Suprapubic skin (tissue), 3 donors: Measurements from ENCODE around the gene PDE4D.

Source experiments
- EP300 ChIP-seq: sonication (generic); formaldehyde crosslinking; IDR thresholded peaks from one replicate; pipeline ENCODE4 v1.6.1; 2017; ENCODE audit warnings: antibody characterized with exemption
- POLR2A ChIP-seq, 2 donors: fragments of 450-650 bp; IDR thresholded peaks; one replicate each; pipeline ENCODE4 v1.6.1; 2017; ENCODE audit warnings: antibody characterized with exemption in 2 of 2, mild to moderate bottlenecking in 2 of 2, moderate library complexity in 2 of 2
- TF ChIP-seq, protein P1 (sequence below), 2 donors: fragments of 200-600 bp in 1 of 2; fragments of 450-650 bp in 1 of 2; sonication (generic) in 1 of 2; IDR thresholded peaks; one replicate each; pipeline ENCODE4 v1.5.1; 2016 to 2019; ENCODE audit warnings: antibody characterized with exemption in 2 of 2, mild to moderate bottlenecking in 1 of 2, moderate library complexity in 1 of 2

DNA sequence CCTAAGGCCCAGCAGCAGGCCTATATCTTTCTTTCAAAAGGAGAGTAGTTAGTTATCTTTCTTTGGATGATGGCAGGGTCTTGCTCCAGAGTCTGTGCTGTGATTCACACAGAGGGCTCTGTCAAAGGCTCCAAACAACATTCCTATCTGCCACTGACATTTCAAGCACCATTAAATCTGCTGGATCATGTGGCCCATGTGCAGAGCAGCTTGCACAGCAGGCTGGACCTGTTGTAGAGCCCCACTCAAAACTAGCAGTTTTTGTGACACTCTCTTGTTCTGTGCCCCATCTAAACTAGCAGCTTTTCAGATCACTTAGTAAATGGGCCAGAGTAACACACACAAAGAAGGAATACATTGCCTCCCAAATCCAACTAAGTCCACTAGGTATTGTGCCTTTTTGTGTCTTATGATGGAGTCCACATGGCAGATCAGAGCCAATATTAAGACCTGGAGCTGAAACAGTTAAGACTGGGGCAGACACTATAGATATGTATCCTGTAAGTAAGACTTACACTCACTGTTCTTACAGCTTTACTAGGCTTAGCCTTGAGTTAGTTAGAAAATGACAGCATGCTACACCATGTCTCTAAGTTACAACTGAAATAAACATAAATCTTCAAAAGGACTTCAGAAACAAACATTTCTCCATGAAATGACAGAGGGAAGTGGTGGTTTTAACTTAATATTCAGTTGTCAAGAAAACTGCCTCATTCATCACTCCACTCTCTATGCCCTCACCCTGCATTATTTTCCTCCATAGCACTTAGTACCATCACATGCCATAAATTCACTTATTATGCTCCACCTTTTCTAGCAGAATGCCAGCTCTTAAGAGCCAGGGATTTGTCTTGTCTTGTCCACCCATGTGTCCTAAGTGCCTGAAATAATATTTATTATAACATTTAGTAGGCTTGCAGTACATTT is 909.7 kb downstream of the PDE4D start:
- TF ChIP-seq POLR2A (IDR thresholded peaks at IDR 0.05) (no peak), EP300 (no peak)
- TF ChIP-seq, protein P1, sequence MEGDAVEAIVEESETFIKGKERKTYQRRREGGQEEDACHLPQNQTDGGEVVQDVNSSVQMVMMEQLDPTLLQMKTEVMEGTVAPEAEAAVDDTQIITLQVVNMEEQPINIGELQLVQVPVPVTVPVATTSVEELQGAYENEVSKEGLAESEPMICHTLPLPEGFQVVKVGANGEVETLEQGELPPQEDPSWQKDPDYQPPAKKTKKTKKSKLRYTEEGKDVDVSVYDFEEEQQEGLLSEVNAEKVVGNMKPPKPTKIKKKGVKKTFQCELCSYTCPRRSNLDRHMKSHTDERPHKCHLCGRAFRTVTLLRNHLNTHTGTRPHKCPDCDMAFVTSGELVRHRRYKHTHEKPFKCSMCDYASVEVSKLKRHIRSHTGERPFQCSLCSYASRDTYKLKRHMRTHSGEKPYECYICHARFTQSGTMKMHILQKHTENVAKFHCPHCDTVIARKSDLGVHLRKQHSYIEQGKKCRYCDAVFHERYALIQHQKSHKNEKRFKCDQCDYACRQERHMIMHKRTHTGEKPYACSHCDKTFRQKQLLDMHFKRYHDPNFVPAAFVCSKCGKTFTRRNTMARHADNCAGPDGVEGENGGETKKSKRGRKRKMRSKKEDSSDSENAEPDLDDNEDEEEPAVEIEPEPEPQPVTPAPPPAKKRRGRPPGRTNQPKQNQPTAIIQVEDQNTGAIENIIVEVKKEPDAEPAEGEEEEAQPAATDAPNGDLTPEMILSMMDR (IDR thresholded peaks at IDR 0.05) = no peak
